H1 (cell line): Measurements from ENCODE around the gene RAD51B. TPM values are rescaled to one million over a fixed set of nuclear protein-coding genes. Genes with fewer than 3 reads are reported as not detected.

Source experiments
- CTCF ChIA-PET: fragments of 300-600 bp; sonication (Branson Sonifier 250); formaldehyde crosslinking; loops from one replicate; lab custom pipeline; 2021; ENCODE audit not compliant: partially characterized antibody; lab: Charles Lee
- POLR2A ChIA-PET: fragments of 300-600 bp; sonication (Branson Sonifier 250); formaldehyde crosslinking; loops from one replicate; lab custom pipeline; 2021; ENCODE audit warnings: inconsistent platforms; ENCODE audit not compliant: partially characterized antibody; lab: Charles Lee
- DNase-seq, 2 experiments: peaks; one replicate each; pipeline versions ENCODE4 v3.0.0 to v3.0.0-alpha.2; 2010 to 2022; ENCODE audit warnings: low spot score in 2 of 2, low read depth in 1 of 2, mixed read lengths in 1 of 2
- FAIRE-seq: peaks from 2 replicates; lab custom pipeline; 2011; peaks lifted over from hg19 to GRCh38; lab: Jason Lieb, UNC
- H2AFZ ChIP-seq: 2 replicates; pipeline ENCODE4 v1.8.1; 2012; ENCODE audit warnings: low read length, inconsistent platforms
- H2AK5ac ChIP-seq: 2 replicates; pipeline ENCODE4 v1.6.1; 2013; ENCODE audit warnings: low read depth, low read length
- H2BK120ac ChIP-seq: replicated peaks from 2 replicates; pipeline ENCODE3; 2013; ENCODE audit warnings: low read depth, low read length, inconsistent platforms
- H2BK12ac ChIP-seq: 2 replicates; pipeline ENCODE4 v1.6.1; 2013; ENCODE audit warnings: low read depth, low read length
- H2BK15ac ChIP-seq: 2 replicates; pipeline ENCODE4 v1.6.1; 2013; ENCODE audit warnings: low read length
- H2BK20ac ChIP-seq: 2 replicates; pipeline ENCODE4 v1.6.1; 2013; ENCODE audit warnings: low read length
- H2BK5ac ChIP-seq: 2 replicates; pipeline ENCODE4 v1.6.1; 2013; ENCODE audit warnings: low read depth, low read length
- H3K14ac ChIP-seq: 2 replicates; pipeline ENCODE4 v1.6.1; 2013; ENCODE audit warnings: inconsistent platforms; ENCODE audit not compliant: insufficient read length
- H3K18ac ChIP-seq: 2 replicates; pipeline ENCODE4 v1.6.1; 2013; ENCODE audit warnings: low read length; ENCODE audit errors: extremely low read depth
- H3K23ac ChIP-seq: 2 replicates; pipeline ENCODE4 v1.6.1; 2013; ENCODE audit warnings: inconsistent platforms; ENCODE audit not compliant: insufficient read length
- H3K23me2 ChIP-seq: 2 replicates; pipeline ENCODE4 v1.6.1; 2013; ENCODE audit warnings: low read depth, low read length
- H3K27ac ChIP-seq: 2 replicates; pipeline ENCODE4 v1.6.1; 2011; ENCODE audit warnings: low read depth, low read length, inconsistent platforms
- H3K27me3 ChIP-seq, 4 experiments: replicated peaks in 1 of 4; 1 replicate in 1 of 4; 2 replicates in 3 of 4; pipeline versions ENCODE4 v1.6.1 to v1.8.1; 2011 to 2013; ENCODE audit warnings: low read length in 3 of 4, mild to moderate bottlenecking in 3 of 4, inconsistent platforms in 2 of 4, mixed read lengths in 2 of 4, moderate library complexity in 1 of 4; ENCODE audit not compliant: control insufficient read depth in 3 of 4, insufficient read depth in 3 of 4; ENCODE audit errors: extremely low read depth in 1 of 4
- H3K36me3 ChIP-seq, 4 experiments: 2 replicates each; pipeline versions ENCODE4 v1.6.1 to v1.8.1; 2011 to 2013; ENCODE audit warnings: mild to moderate bottlenecking in 4 of 4, low read length in 3 of 4, moderate library complexity in 2 of 4, control low read depth in 1 of 4, inconsistent platforms in 1 of 4; ENCODE audit not compliant: insufficient read depth in 4 of 4, control insufficient read depth in 2 of 4
- H3K4ac ChIP-seq: replicated peaks from 2 replicates; pipeline ENCODE3; 2013; ENCODE audit warnings: low read length, low read depth, mixed read lengths, inconsistent platforms; ENCODE audit not compliant: insufficient read length
- H3K4me1 ChIP-seq, 4 experiments: replicated peaks in 1 of 4; 1 replicate in 1 of 4; 2 replicates in 3 of 4; pipeline versions ENCODE4 v1.6.1 to v1.8.1; 2011 to 2013; ENCODE audit warnings: low read length in 3 of 4, inconsistent platforms in 2 of 4, mixed read lengths in 1 of 4; ENCODE audit not compliant: insufficient read depth in 4 of 4, control insufficient read depth in 3 of 4
- H3K4me2 ChIP-seq, 2 experiments: 2 replicates each; pipeline versions ENCODE4 v1.6.1 to v1.8.1; 2011 to 2013; ENCODE audit warnings: low read depth in 2 of 2, low read length in 2 of 2, control low read depth in 1 of 2, inconsistent platforms in 1 of 2, mild to moderate bottlenecking in 1 of 2; ENCODE audit not compliant: insufficient read depth in 1 of 2
- H3K4me3 ChIP-seq, 4 experiments: fragments of 200-600, 300-600 bp in 1 of 4; sonication (generic), shearing (Covaris generic), sonication (Bioruptor Twin) in 1 of 4; 2 replicates each; pipeline versions ENCODE4 v1.5.1 to v1.8.1; 2011 to 2016; ENCODE audit warnings: low read length in 4 of 4, low read depth in 3 of 4, control low read depth in 2 of 4, inconsistent platforms in 2 of 4, mild to moderate bottlenecking in 2 of 4, mixed read lengths in 1 of 4, moderate library complexity in 1 of 4; ENCODE audit not compliant: insufficient read depth in 2 of 4; ENCODE audit errors: extremely low read depth in 1 of 4
- H3K56ac ChIP-seq: replicated peaks from 2 replicates; pipeline ENCODE3; 2013; ENCODE audit warnings: low read depth, mild to moderate bottlenecking, mixed read lengths, low read length, inconsistent platforms; ENCODE audit not compliant: insufficient read length
- H3K79me1 ChIP-seq: 2 replicates; pipeline ENCODE4 v1.6.1; 2013; ENCODE audit warnings: low read depth, low read length, control low read depth
- H3K79me2 ChIP-seq, 2 experiments: 2 replicates each; pipeline versions ENCODE4 v1.6.1 to v1.8.1; 2012 to 2013; ENCODE audit warnings: low read length in 2 of 2, mild to moderate bottlenecking in 2 of 2, inconsistent platforms in 1 of 2; ENCODE audit not compliant: insufficient read depth in 2 of 2, control insufficient read depth in 1 of 2
- H3K9ac ChIP-seq, 4 experiments: replicated peaks in 1 of 4; 1 replicate in 1 of 4; 2 replicates in 3 of 4; pipeline versions ENCODE4 v1.6.1 to v1.8.1; 2011 to 2013; ENCODE audit warnings: low read depth in 3 of 4, low read length in 3 of 4, control low read depth in 2 of 4, mild to moderate bottlenecking in 2 of 4, moderate library complexity in 2 of 4, inconsistent platforms in 1 of 4; ENCODE audit errors: extremely low read depth in 1 of 4
- H3K9me3 ChIP-seq, 2 experiments: 2 replicates each; pipeline versions ENCODE4 v1.6.1 to v1.8.1; 2012 to 2013; ENCODE audit warnings: mild to moderate bottlenecking in 2 of 2, moderate library complexity in 2 of 2, control low read depth in 1 of 2, inconsistent platforms in 1 of 2, low read depth in 1 of 2, low read length in 1 of 2, mixed read lengths in 1 of 2; ENCODE audit not compliant: insufficient read depth in 2 of 2
- H4K20me1 ChIP-seq, 2 experiments: replicated peaks in 1 of 2; 2 replicates each; pipeline versions ENCODE3 to v1.8.1; 2011 to 2013; ENCODE audit warnings: inconsistent platforms in 2 of 2, low read length in 2 of 2, mild to moderate bottlenecking in 1 of 2; ENCODE audit not compliant: insufficient read depth in 2 of 2, control insufficient read depth in 1 of 2
- H4K5ac ChIP-seq: 2 replicates; pipeline ENCODE4 v1.6.1; 2013; ENCODE audit warnings: low read length, low read depth, mixed read lengths, inconsistent platforms; ENCODE audit not compliant: insufficient read length
- H4K8ac ChIP-seq: 2 replicates; pipeline ENCODE4 v1.8.0; 2013; ENCODE audit warnings: mild to moderate bottlenecking, moderate library complexity, low read length, inconsistent platforms; ENCODE audit not compliant: insufficient read depth; ENCODE audit errors: extremely low read depth
- H4K91ac ChIP-seq: replicated peaks from 2 replicates; pipeline ENCODE3; 2013; ENCODE audit warnings: low read length, mixed read lengths, inconsistent platforms; ENCODE audit not compliant: insufficient read length
- ATF3 ChIP-seq: IDR thresholded peaks from 2 replicates; pipeline ENCODE4 v1.6.1; 2011; ENCODE audit warnings: low read depth, mild to moderate bottlenecking, low read length; ENCODE audit not compliant: insufficient read depth
- BCL11A ChIP-seq, 2 experiments: IDR thresholded peaks; one replicate each; pipeline ENCODE4 v1.6.1; 2011; ENCODE audit warnings: low read depth in 2 of 2, low read length in 2 of 2, mild to moderate bottlenecking in 2 of 2
- CEBPB ChIP-seq: IDR thresholded peaks from 2 replicates; pipeline ENCODE4 v1.6.1; 2012; ENCODE audit warnings: low read depth, low read length
- E2F6 ChIP-seq: IDR thresholded peaks from 2 replicates; pipeline ENCODE4 v1.6.1; 2012; ENCODE audit warnings: inconsistent platforms
- KDM1A ChIP-seq: fragments of 200-600, 300-600 bp; sonication (generic); IDR thresholded peaks from 2 replicates; pipeline ENCODE4 v1.7.1; 2016; ENCODE audit warnings: mild to moderate bottlenecking, low read length, borderline replicate concordance
- NANOG ChIP-seq: IDR thresholded peaks from 2 replicates; pipeline ENCODE4 v1.6.1; 2011; ENCODE audit warnings: low read length, low read depth, mild to moderate bottlenecking, inconsistent platforms; ENCODE audit not compliant: insufficient read depth, poor library complexity, severe bottlenecking
- NRF1 ChIP-seq: IDR thresholded peaks from 2 replicates; pipeline ENCODE4 v1.6.1; 2011; ENCODE audit warnings: mild to moderate bottlenecking, low read depth, low read length, improper control_type of control experiment
- POLR2AphosphoS5 ChIP-seq: IDR thresholded peaks from 2 replicates; pipeline ENCODE4 v1.6.1; 2011; ENCODE audit warnings: low read depth, low read length
- RFX5 ChIP-seq: IDR thresholded peaks from 2 replicates; pipeline ENCODE4 v1.6.1; 2011; ENCODE audit warnings: low read depth, low read length, improper control_type of control experiment, borderline replicate concordance
- RXRA ChIP-seq: IDR thresholded peaks from 2 replicates; pipeline ENCODE4 v1.6.1; 2011; ENCODE audit warnings: low read depth, mild to moderate bottlenecking, low read length, moderate library complexity; ENCODE audit not compliant: insufficient read depth
- WGBS, 2 experiments: shearing (Covaris generic) in 1 of 2; methylation state at CpG; one replicate each; pipeline versions ENCODE4 v1.1.6 to v1.1.7; 2013 to 2015; ENCODE audit warnings: low lambda C conversion rate in 2 of 2, mixed read lengths in 2 of 2, inconsistent platforms in 1 of 2, low coverage in 1 of 2, missing lambda C conversion rate in 1 of 2; ENCODE audit not compliant: insufficient replicate concordance in 2 of 2, insufficient coverage in 1 of 2, insufficient read length in 1 of 2; ENCODE audit errors: extremely low coverage in 1 of 2, missing lambda C conversion rate in 1 of 2; 5-methylcytosine and 5-hydroxymethylcytosine counted together
- polyA plus RNA-seq, 7 experiments: library from polyadenylated mRNA; depleted of rRNA in 3 of 7; stranded (reverse) in 5 of 7; unstranded in 2 of 7; fragments of >200 nt in 5 of 7; fragments of 200-250 nt in 2 of 7; gene quantifications; 1 replicate in 5 of 7; 2 replicates in 1 of 7; 4 replicates in 1 of 7; pipeline versions ENCODE4 v1.2.1 to v1.2.3, GENCODE V29; 2011 to 2013; ENCODE audit warnings: missing spikeins in 2 of 7, mixed read lengths in 2 of 7
- total RNA-seq: library from RNA; stranded (reverse); fragmentation: NEBNext Ultra II Directional; extraction: Animal tissue kit (Norgen Biotek cat#: 25700); gene quantifications from 2 replicates; pipeline ENCODE4 v1.2.1, GENCODE V29; 2021

Gene RAD51B
- total and polyA plus RNA-seq, 2 of the 8 experiments (the other 6 are each of a cell fraction or from before 2014, with no cell fraction given): 3.9 to 14.9 TPM

- FAIRE-seq: no peak
- TF ChIP-seq BCL11A (IDR thresholded peaks at IDR 0.05; ENCODE audit: low read depth in 2 of 2, low read length in 2 of 2) (no peak), NANOG (no peak), KDM1A (no peak), RFX5 (no peak), CEBPB (no peak), NRF1 (no peak), RXRA (no peak), ATF3 (no peak), E2F6 (no peak), POLR2AphosphoS5 (no peak)
These were observed 694.4 kb downstream of the RAD51B start for GRCh38 chr14:68513838-68514607.

More at GRCh38 chr14:68513838-68514607, 694.4 kb downstream of the RAD51B start:
- ChIA-PET CTCF (interaction anchor here (0.6 to 1.8 kb wide), 5 partner anchors 20 to 1014 kb away, joined by 3 to 5 read pairs (median 4); no protein-coding TSS in a partner anchor), POLR2A (interaction anchor here (1.4 kb wide), 1 partner anchor 105 kb away, joined by 3 read pairs; no protein-coding TSS in a partner anchor)
- H2BK15ac ChIP-seq: no peak overlapping the region
- H2BK120ac ChIP-seq: no peak overlapping the region
- WGBS, 2 experiments: 87% methylated on average over 12 of the region's 12 CpGs; no CpG with 5 or more reads in 1 of the 2 experiments
- no peak overlapping the region for H4K5ac ChIP-seq
- no peak overlapping the region for H3K18ac ChIP-seq
- H3K23ac ChIP-seq: no peak overlapping the region
- H4K20me1 ChIP-seq: no peaks in the 10 kb centered on the region
- H3K4me3 ChIP-seq: no peak overlapping the region
- H3K56ac ChIP-seq: no peak overlapping the region
- no peak overlapping the region for H2AFZ ChIP-seq
- peaks cover 0 to 6% (median 4%) of the 10 kb centered on the region in 4 experiments; a peak in 4 of 7 replicates for H3K4me1 ChIP-seq
- no peak overlapping the region for H3K14ac ChIP-seq
- H3K36me3 ChIP-seq: no peaks in the 10 kb centered on the region
- no peak overlapping the region for H4K91ac ChIP-seq
- DNase-seq: peak in 1 of 2 experiments; percentile 19
- H3K4me2 ChIP-seq: no peak overlapping the region
- H4K8ac ChIP-seq: no peak overlapping the region
- no peak overlapping the region for H2BK5ac ChIP-seq
- H3K23me2 ChIP-seq: no peaks in the 10 kb centered on the region
- H3K9me3 ChIP-seq: no peaks in the 10 kb centered on the region; a peak in 1 of 4 replicates
- 0 out of 2 replicates have a peak overlapping the region, but pooled peaks have one; percentile 48 for H2BK20ac ChIP-seq
- H3K9ac ChIP-seq: no peak overlapping the region
- H2AK5ac ChIP-seq: 0 out of 2 replicates have a peak overlapping the region, but pooled peaks have one; percentile 77
- H3K79me2 ChIP-seq: no peaks in the 10 kb centered on the region
- no peak overlapping the region for H3K4ac ChIP-seq
- H3K79me1 ChIP-seq: no peaks in the 10 kb centered on the region
- H3K27ac ChIP-seq: no peak overlapping the region
- no peak overlapping the region; the same call in 1 of the 2 replicates for H2BK12ac ChIP-seq
- no peaks in the 10 kb centered on the region for H3K27me3 ChIP-seq
